K562 (cell line): ENCODE data around the gene KLHL18. TPM values are rescaled to one million over a fixed set of nuclear protein-coding genes. Genes with fewer than 3 reads are reported as not detected.
A peak's percentile ranks its signal among the peaks of the same experiment; 100 is the strongest.

Experiments used
- AFF4 ChIP-seq: sonication (generic); formaldehyde crosslinking; IDR thresholded peaks from 2 replicates; pipeline ENCODE4 v1.8.0; 2023; ENCODE audit warnings: mild to moderate bottlenecking, missing genetic modification reagents
- ATF7 ChIP-seq: fragments of 450-650 bp; IDR thresholded peaks from 2 replicates; pipeline ENCODE4 v1.7.1; 2014; ENCODE audit warnings: mild to moderate bottlenecking, moderate library complexity
- CHD2 ChIP-seq: IDR thresholded peaks from 2 replicates; pipeline ENCODE4 v1.6.1; 2011; ENCODE audit warnings: low read depth, low read length
- EWSR1 ChIP-seq: fragments of 450-650 bp; IDR thresholded peaks from 2 replicates; pipeline ENCODE4 v1.6.1; 2018; ENCODE audit warnings: borderline replicate concordance, mild to moderate bottlenecking, low read depth, moderate library complexity; ENCODE audit not compliant: partially characterized antibody
- FOXJ2 ChIP-seq: fragments of 200-800 bp; sonication (Bioruptor generic); IDR thresholded peaks from 2 replicates; pipeline ENCODE4 v1.6.1; 2016; ENCODE audit warnings: missing genetic modification characterization, missing compliant biosample characterization
- GABPB1 ChIP-seq: sonication (generic); formaldehyde crosslinking; IDR thresholded peaks from 2 replicates; pipeline ENCODE4 v1.8.0; 2022; ENCODE audit warnings: mild to moderate bottlenecking, missing genetic modification reagents
- MAFF ChIP-seq: IDR thresholded peaks from 2 replicates; pipeline ENCODE4 v1.6.1; 2012; ENCODE audit warnings: low read length, improper control_type of control experiment
- RBM39 ChIP-seq: fragments of 200-400 bp; formaldehyde crosslinking; optimal IDR thresholded peaks from 2 replicates; pipeline ENCODE3; 2018; ENCODE audit warnings: low read depth, low read length
- SAFB ChIP-seq: fragments of 200-400 bp; formaldehyde crosslinking; IDR thresholded peaks from 2 replicates; pipeline ENCODE4 v1.6.1; 2017; ENCODE audit warnings: low read depth, low read length, borderline replicate concordance
- SMARCA4 ChIP-seq: fragments of 450-650 bp; IDR thresholded peaks from 2 replicates; pipeline ENCODE4 v1.6.1; 2016
- SMARCE1 ChIP-seq: fragments of 450-650 bp; IDR thresholded peaks from 2 replicates; pipeline ENCODE4 v1.7.1; 2016; ENCODE audit warnings: mild to moderate bottlenecking
- ZBTB34 ChIP-seq: fragments of 250-450 bp; sonication (Bioruptor Pico); IDR thresholded peaks from 2 replicates; pipeline ENCODE4 v1.8.0; 2021; ENCODE audit warnings: mild to moderate bottlenecking, moderate library complexity
- ZC3H8 ChIP-seq: fragments of 450-650 bp; IDR thresholded peaks from 2 replicates; pipeline ENCODE4 v1.6.1; 2017
- ZNF197 ChIP-seq: fragments of 200-800 bp; sonication (Bioruptor generic); IDR thresholded peaks from 2 replicates; pipeline ENCODE4 v1.6.1; 2016; ENCODE audit warnings: low read depth, missing genetic modification characterization, missing compliant biosample characterization
- ZNF384 ChIP-seq: IDR thresholded peaks from 2 replicates; pipeline ENCODE4 v1.6.1; 2012; ENCODE audit warnings: low read depth, low read length, improper control_type of control experiment
- ZNF395 ChIP-seq: fragments of 200-800 bp; sonication (Bioruptor generic); IDR thresholded peaks from 2 replicates; pipeline ENCODE4 v1.6.1; 2017; ENCODE audit warnings: missing genetic modification characterization, missing compliant biosample characterization
- polyA plus RNA-seq, 8 experiments: library from polyadenylated mRNA; depleted of rRNA in 4 of 8; stranded (reverse) in 5 of 8; unstranded in 3 of 8; fragments of >200 nt; fragmentation: Nextera tagmentation in 2 of 8; fragmentation: Illumina TruSeq in 1 of 8; extraction: Ambion mirVana in 2 of 8; extraction: Trizol in 1 of 8; gene quantifications; 2 replicates each; pipeline versions ENCODE4 v1.2.1 to v1.2.3, GENCODE V29; 2011 to 2014; ENCODE audit warnings: inconsistent platforms in 1 of 8, missing spikeins in 1 of 8
- total RNA-seq, 7 experiments: library from RNA; depleted of rRNA in 6 of 7; stranded (reverse); fragments of >200 nt in 6 of 7; fragmentation: Illumina TruSeq in 2 of 7; extraction: Trizol in 2 of 7; gene quantifications; 2 replicates each; pipeline versions ENCODE4 v1.2.1 to v1.2.3, GENCODE V29; 2011 to 2021; ENCODE audit warnings: low replicate concordance in 1 of 7
- TF ChIP-seq, protein P1 (sequence below): sonication (generic); formaldehyde crosslinking; IDR thresholded peaks from 2 replicates; pipeline ENCODE4 v1.8.1; 2023; ENCODE audit warnings: missing genetic modification reagents, mild to moderate bottlenecking, borderline replicate concordance

The KLHL18 gene
- total and polyA plus RNA-seq, 9 of the 15 experiments (the other 6 are each of a cell fraction or from before 2014, with no cell fraction given) = 26.7 to 97.5 (median 48.7) TPM

GRCh38 chr3:47266709-47267489 lies 15.8 kb upstream of the KLHL18 start (continued):
- no peak for TF ChIP-seq ZBTB34
- no peak for TF ChIP-seq RBM39
- no peak for TF ChIP-seq EWSR1
- TF ChIP-seq SMARCA4 = peak; percentile 92
- TF ChIP-seq AFF4 (CRISPR knock-in tag) = no peak
- TF ChIP-seq ZC3H8 = no peak
- peak; percentile 87 for TF ChIP-seq ATF7
- no peak for TF ChIP-seq CHD2
- no peak for TF ChIP-seq SAFB
- TF ChIP-seq ZNF384 = no peak
- TF ChIP-seq FOXJ2 = no peak
- TF ChIP-seq, protein P1, sequence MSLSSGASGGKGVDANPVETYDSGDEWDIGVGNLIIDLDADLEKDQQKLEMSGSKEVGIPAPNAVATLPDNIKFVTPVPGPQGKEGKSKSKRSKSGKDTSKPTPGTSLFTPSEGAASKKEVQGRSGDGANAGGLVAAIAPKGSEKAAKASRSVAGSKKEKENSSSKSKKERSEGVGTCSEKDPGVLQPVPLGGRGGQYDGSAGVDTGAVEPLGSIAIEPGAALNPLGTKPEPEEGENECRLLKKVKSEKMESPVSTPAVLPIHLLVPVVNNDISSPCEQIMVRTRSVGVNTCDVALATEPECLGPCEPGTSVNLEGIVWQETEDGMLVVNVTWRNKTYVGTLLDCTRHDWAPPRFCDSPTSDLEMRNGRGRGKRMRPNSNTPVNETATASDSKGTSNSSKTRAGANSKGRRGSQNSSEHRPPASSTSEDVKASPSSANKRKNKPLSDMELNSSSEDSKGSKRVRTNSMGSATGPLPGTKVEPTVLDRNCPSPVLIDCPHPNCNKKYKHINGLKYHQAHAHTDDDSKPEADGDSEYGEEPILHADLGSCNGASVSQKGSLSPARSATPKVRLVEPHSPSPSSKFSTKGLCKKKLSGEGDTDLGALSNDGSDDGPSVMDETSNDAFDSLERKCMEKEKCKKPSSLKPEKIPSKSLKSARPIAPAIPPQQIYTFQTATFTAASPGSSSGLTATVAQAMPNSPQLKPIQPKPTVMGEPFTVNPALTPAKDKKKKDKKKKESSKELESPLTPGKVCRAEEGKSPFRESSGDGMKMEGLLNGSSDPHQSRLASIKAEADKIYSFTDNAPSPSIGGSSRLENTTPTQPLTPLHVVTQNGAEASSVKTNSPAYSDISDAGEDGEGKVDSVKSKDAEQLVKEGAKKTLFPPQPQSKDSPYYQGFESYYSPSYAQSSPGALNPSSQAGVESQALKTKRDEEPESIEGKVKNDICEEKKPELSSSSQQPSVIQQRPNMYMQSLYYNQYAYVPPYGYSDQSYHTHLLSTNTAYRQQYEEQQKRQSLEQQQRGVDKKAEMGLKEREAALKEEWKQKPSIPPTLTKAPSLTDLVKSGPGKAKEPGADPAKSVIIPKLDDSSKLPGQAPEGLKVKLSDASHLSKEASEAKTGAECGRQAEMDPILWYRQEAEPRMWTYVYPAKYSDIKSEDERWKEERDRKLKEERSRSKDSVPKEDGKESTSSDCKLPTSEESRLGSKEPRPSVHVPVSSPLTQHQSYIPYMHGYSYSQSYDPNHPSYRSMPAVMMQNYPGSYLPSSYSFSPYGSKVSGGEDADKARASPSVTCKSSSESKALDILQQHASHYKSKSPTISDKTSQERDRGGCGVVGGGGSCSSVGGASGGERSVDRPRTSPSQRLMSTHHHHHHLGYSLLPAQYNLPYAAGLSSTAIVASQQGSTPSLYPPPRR (CRISPR knock-in tag) = no peak
- TF ChIP-seq ZNF197 (CRISPR knock-in tag) = peak; percentile 66; the same call in 1 of the 2 replicates
- TF ChIP-seq MAFF = no peak; the same call in 1 of the 2 replicates
- TF ChIP-seq GABPB1 = 0 out of 2 replicates have a peak, but pooled peaks have one; percentile 25
- peak; percentile 95 for TF ChIP-seq SMARCE1
- no peak for TF ChIP-seq ZNF395 (CRISPR knock-in tag)
